Tibial artery (tissue), 4 donors: ENCODE data around the gene TMEM140.

Experiments
- DNase-seq, 2 donors: peaks; one replicate each; pipeline ENCODE4 v3.0.0-alpha.2; 2019
- H3K27ac ChIP-seq, 2 donors: fragments of 200-600 bp; sonication (generic) in 1 of 2; 1 replicate in 1 of 2; 2 replicates in 1 of 2; pipeline ENCODE4 v1.5.1; 2018 to 2019; ENCODE audit warnings: mild to moderate bottlenecking in 1 of 2
- H3K27me3 ChIP-seq, 2 donors: fragments of 200-600 bp; sonication (generic) in 1 of 2; one replicate each; pipeline versions ENCODE4 v1.5.1 to v1.6.0; 2016 to 2019
- H3K36me3 ChIP-seq, 3 donors: fragments of 200-600 bp; sonication (generic) in 2 of 3; one replicate each; pipeline ENCODE4 v1.5.1; 2016 to 2019; ENCODE audit warnings: mild to moderate bottlenecking in 2 of 3
- H3K4me1 ChIP-seq, 4 donors: fragments of 200-600 bp; sonication (generic) in 2 of 4; 1 replicate in 3 of 4; 2 replicates in 1 of 4; pipeline ENCODE4 v1.5.1; 2016 to 2019
- H3K4me3 ChIP-seq, 2 donors: fragments of 200-600 bp; sonication (generic) in 1 of 2; 1 replicate in 1 of 2; 2 replicates in 1 of 2; pipeline ENCODE4 v1.5.1; 2018 to 2019; ENCODE audit warnings: mild to moderate bottlenecking in 2 of 2
- H3K9me3 ChIP-seq, 3 donors: fragments of 200-600 bp; sonication (generic) in 1 of 3; one replicate each; pipeline ENCODE4 v1.5.1; 2016 to 2019
- CTCF ChIP-seq, 2 experiments: fragments of 200-600 bp in 1 of 2; fragments of 450-650 bp in 1 of 2; IDR thresholded peaks; one replicate each; pipeline ENCODE4 v1.5.1; 2017 to 2019; ENCODE audit warnings: antibody characterized with exemption in 2 of 2, mild to moderate bottlenecking in 1 of 2, moderate library complexity in 1 of 2
- intact Hi-C: fragments of 100-400 bp; cut with DNase I; formaldehyde crosslinking; loops from one replicate; pipeline ENCODE4 v1.15.0; 2023; ENCODE audit warnings: low total_unique reads

The TMEM140 gene

GRCh38 chr7:135151132-135151531, 3.3 kb downstream of the TMEM140 start:
- no peak for TF ChIP-seq CTCF (IDR thresholded peaks at IDR 0.05)
- Histone ChIP-seq H3K4me3 (no peak overlapping the region), H3K4me1 (peaks cover 0 to 42% (median 12%) of the 10 kb centered on the region in 4 donors), H3K9me3 (peaks cover 0 to 7% (median 6%) of the 10 kb centered on the region in 3 donors), H3K27ac (peak overlapping the region; percentile 91 to 93), H3K27me3 (no peaks in the 10 kb centered on the region), H3K36me3 (peaks cover 0 to 11% (median 0%) of the 10 kb centered on the region in 3 donors)
- DNase-seq = no peak
- intact Hi-C loops = no loop called here

DNA sequence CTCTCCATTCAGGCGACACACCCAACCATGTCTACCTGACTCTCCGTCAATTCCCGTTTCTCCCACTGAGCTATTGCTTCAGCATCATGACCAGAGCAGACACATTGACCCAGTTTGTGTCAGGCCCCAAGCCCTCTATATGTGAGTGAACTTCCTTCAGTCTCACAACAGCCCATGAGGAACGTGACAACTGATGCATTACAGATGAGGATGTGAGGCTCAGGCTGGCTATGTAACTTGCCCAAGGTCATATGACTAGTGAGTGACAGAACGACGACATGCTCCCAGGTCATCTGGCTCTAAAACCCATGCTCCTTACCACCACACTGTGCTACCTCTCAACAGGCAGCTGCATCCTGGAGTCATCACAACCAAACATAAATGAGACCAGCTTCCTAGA, 3.7 kb downstream of the TMEM140 start:
- Histone ChIP-seq H3K4me1 (peaks cover 0 to 38% (median 10%) of the 10 kb centered on the region in 4 donors), H3K27ac (no peak overlapping the region), H3K36me3 (peaks cover 0 to 11% (median 0%) of the 10 kb centered on the region in 3 donors), H3K27me3 (no peaks in the 10 kb centered on the region), H3K4me3 (no peak overlapping the region), H3K9me3 (peaks cover 0 to 9% (median 7%) of the 10 kb centered on the region in 3 donors)
- no peak for TF ChIP-seq CTCF (IDR thresholded peaks at IDR 0.05)
- no peak for DNase-seq
- intact Hi-C loops = no loop called here

DNA sequence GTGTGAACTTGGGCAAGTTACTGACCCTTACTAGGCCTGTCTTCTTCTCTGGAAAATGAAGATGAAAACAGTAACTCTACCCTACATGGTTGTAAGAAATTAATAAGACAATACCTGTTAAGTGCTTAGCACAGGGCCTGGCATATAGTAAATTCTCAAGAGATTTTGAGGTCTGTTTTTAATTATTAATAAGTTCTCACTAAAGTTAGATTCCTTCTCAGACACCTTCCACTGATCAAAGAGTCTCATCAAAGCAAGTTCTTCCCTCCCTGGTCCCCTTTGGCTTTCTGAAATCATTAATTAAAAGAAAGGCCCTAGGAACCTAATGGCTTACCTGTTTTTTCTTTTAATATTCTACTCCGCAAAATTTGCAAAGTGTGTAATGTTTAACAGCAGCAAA, 4.6 kb downstream of the TMEM140 start:
- Histone ChIP-seq H3K27ac (no peak overlapping the region), H3K9me3 (peaks cover 0 to 14% (median 7%) of the 10 kb centered on the region in 3 donors), H3K4me3 (no peak overlapping the region), H3K4me1 (peaks cover 0 to 31% (median 6%) of the 10 kb centered on the region in 4 donors), H3K36me3 (peaks cover 0 to 15% (median 0%) of the 10 kb centered on the region in 3 donors), H3K27me3 (no peaks in the 10 kb centered on the region)
- intact Hi-C loops = no loop called here
- TF ChIP-seq CTCF (IDR thresholded peaks at IDR 0.05) = no peak
- DNase-seq = no peak

- no peaks in the 10 kb centered on the region for H3K27me3 ChIP-seq
- no peak for DNase-seq
- peaks cover 0 to 14% (median 7%) of the 10 kb centered on the region in 3 donors for H3K9me3 ChIP-seq
- TF ChIP-seq CTCF (IDR thresholded peaks at IDR 0.05) = no peak
- intact Hi-C loops = no loop called here
- H3K27ac ChIP-seq = no peak overlapping the region
- H3K4me1 ChIP-seq = peaks cover 0 to 39% (median 7%) of the 10 kb centered on the region in 4 donors
- H3K4me3 ChIP-seq = no peak overlapping the region
- H3K36me3 ChIP-seq = peaks cover 0 to 21% (median 0%) of the 10 kb centered on the region in 3 donors
Measured at GRCh38 chr7:135154734-135155133, 6.9 kb downstream of the TMEM140 start.

GRCh38 chr7:135156290-135156689, 8.4 kb downstream of the TMEM140 start:
- intact Hi-C loops = no loop called here
- no peak for DNase-seq
- no peak overlapping the region for H3K4me3 ChIP-seq
- peaks cover 0 to 21% (median 0%) of the 10 kb centered on the region in 3 donors for H3K36me3 ChIP-seq
- no peaks in the 10 kb centered on the region for H3K27me3 ChIP-seq
- no peak overlapping the region for H3K27ac ChIP-seq
- peaks cover 0 to 14% (median 7%) of the 10 kb centered on the region in 3 donors for H3K9me3 ChIP-seq
- H3K4me1 ChIP-seq = peaks cover 0 to 37% (median 17%) of the 10 kb centered on the region in 4 donors
- no peak for TF ChIP-seq CTCF (IDR thresholded peaks at IDR 0.05)
